Measurements from ENCODE around the gene OSBPL1A.

DNA sequence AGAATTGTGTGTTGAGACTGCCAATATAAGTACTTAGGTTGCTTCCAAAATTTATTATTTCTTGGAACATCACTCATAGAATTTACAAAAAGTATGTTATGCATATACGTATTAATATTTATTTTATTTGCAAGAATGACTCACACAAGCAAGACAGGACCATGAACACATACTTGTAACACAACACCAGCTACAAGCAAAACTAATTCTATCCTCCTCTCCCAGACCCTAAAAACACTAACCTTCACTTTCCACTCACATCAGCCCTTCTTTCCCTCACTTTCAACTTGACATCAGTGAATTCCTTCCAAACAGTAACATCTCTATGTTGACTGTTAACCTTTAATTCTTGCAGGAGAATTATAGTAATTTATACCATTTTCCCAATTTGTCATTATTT, 24.3 kb downstream of the OSBPL1A start:
- no peak for TF ChIP-seq FOXP4 (CRISPR knock-in tag; IDR thresholded peaks at IDR 0.05)
- TF ChIP-seq, protein P1, sequence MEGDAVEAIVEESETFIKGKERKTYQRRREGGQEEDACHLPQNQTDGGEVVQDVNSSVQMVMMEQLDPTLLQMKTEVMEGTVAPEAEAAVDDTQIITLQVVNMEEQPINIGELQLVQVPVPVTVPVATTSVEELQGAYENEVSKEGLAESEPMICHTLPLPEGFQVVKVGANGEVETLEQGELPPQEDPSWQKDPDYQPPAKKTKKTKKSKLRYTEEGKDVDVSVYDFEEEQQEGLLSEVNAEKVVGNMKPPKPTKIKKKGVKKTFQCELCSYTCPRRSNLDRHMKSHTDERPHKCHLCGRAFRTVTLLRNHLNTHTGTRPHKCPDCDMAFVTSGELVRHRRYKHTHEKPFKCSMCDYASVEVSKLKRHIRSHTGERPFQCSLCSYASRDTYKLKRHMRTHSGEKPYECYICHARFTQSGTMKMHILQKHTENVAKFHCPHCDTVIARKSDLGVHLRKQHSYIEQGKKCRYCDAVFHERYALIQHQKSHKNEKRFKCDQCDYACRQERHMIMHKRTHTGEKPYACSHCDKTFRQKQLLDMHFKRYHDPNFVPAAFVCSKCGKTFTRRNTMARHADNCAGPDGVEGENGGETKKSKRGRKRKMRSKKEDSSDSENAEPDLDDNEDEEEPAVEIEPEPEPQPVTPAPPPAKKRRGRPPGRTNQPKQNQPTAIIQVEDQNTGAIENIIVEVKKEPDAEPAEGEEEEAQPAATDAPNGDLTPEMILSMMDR (IDR thresholded peaks at IDR 0.05): no peak
- no peak for TF ChIP-seq MAX (CRISPR knock-in tag; IDR thresholded peaks at IDR 0.05)

Measured in WTC11 (cell line).